Measurements from ENCODE around the gene PITX1. TPM values are rescaled to one million over a fixed set of nuclear protein-coding genes. Genes with fewer than 3 reads are reported as not detected.

The PITX1 gene
- total RNA-seq, 4 donors from 2014 or later = 0.97 to 1.2 TPM; not detected in 2

DNA sequence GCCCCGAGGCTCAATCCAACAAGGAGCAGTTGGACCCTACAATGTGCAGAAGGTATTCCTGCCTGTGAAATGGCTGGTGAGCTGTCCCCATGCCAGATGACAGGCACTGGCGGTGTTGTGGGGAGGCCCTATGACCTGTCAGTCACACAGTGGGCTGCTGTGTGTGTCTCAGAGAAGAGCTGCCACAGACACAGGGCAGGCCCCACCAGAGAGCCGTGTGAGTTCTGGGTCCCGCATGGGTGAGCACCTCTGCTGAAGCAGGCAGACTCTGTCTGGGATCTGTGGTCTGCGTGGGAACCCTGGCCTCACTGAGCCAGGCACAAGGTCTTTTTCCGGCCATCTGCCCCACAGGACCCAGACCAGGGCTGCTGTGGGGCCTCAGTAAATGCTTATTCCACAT is 37.3 kb upstream of the PITX1 start:
- H3K4me3 ChIP-seq = no peak overlapping the region
- no peaks in the 10 kb centered on the region for H3K9me3 ChIP-seq
- no peaks in the 10 kb centered on the region for H3K4me1 ChIP-seq
- H3K27me3 ChIP-seq = no peaks in the 10 kb centered on the region
- DNase-seq = peak in 1 of 2 donors; percentile 10
- intact Hi-C loops (cut with DNase I; ENCODE audit: low total_unique reads) = no loop called here
- H3K36me3 ChIP-seq = no peaks in the 10 kb centered on the region
- H3K27ac ChIP-seq = no peak overlapping the region
- TF ChIP-seq POLR2A (IDR thresholded peaks at IDR 0.05) = no peak
- TF ChIP-seq, protein P1, sequence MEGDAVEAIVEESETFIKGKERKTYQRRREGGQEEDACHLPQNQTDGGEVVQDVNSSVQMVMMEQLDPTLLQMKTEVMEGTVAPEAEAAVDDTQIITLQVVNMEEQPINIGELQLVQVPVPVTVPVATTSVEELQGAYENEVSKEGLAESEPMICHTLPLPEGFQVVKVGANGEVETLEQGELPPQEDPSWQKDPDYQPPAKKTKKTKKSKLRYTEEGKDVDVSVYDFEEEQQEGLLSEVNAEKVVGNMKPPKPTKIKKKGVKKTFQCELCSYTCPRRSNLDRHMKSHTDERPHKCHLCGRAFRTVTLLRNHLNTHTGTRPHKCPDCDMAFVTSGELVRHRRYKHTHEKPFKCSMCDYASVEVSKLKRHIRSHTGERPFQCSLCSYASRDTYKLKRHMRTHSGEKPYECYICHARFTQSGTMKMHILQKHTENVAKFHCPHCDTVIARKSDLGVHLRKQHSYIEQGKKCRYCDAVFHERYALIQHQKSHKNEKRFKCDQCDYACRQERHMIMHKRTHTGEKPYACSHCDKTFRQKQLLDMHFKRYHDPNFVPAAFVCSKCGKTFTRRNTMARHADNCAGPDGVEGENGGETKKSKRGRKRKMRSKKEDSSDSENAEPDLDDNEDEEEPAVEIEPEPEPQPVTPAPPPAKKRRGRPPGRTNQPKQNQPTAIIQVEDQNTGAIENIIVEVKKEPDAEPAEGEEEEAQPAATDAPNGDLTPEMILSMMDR (IDR thresholded peaks at IDR 0.05) = no peak

DNA sequence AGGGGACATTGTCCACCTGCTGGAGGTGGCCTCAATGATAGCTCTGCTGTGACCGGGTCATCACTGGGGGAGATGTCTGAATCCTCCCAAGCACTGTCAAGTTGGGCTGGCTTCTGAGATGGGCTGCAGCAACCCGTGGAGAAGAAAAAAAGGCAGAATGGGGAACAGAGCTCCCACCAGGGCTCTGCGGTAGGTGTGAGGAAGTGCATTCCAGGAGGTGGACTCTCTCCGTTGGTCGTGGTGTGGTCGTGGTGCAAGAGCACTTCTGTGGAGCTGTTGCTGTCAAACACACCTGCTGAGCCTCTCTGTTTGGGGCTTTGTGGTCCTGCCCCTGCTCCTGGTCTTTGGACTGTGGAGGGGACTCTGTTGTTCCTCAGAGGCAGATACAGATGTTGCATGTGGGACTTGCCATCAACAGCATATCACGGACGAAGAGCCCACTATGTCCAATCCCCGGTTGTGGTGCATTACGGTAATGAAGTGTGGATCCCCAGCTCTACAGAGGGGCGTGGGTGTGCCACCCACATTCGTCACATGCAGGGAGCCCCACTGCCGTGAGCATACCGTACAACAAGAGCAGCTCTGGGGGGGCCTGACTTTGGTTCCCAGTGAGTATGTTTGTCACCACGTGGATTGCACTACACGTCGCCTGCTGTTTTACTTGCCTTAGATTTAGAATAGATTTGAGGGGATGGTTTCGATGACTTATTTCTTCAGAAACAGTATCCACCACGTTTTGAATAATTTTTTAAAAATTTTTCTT is 36.0 kb upstream of the PITX1 start:
- intact Hi-C loops (cut with DNase I; ENCODE audit: low total_unique reads) = no loop called here
- peak in 1 of 2 donors; percentile 2 for DNase-seq
- TF ChIP-seq, protein P1 (IDR thresholded peaks at IDR 0.05) = no peak
- TF ChIP-seq POLR2A (IDR thresholded peaks at IDR 0.05) = no peak
- no peaks in the 10 kb centered on the region for H3K36me3 ChIP-seq
- no peak overlapping the region for H3K27ac ChIP-seq
- no peaks in the 10 kb centered on the region for H3K4me1 ChIP-seq
- H3K27me3 ChIP-seq = no peaks in the 10 kb centered on the region
- H3K9me3 ChIP-seq = no peaks in the 10 kb centered on the region
- H3K4me3 ChIP-seq = no peak overlapping the region

DNA sequence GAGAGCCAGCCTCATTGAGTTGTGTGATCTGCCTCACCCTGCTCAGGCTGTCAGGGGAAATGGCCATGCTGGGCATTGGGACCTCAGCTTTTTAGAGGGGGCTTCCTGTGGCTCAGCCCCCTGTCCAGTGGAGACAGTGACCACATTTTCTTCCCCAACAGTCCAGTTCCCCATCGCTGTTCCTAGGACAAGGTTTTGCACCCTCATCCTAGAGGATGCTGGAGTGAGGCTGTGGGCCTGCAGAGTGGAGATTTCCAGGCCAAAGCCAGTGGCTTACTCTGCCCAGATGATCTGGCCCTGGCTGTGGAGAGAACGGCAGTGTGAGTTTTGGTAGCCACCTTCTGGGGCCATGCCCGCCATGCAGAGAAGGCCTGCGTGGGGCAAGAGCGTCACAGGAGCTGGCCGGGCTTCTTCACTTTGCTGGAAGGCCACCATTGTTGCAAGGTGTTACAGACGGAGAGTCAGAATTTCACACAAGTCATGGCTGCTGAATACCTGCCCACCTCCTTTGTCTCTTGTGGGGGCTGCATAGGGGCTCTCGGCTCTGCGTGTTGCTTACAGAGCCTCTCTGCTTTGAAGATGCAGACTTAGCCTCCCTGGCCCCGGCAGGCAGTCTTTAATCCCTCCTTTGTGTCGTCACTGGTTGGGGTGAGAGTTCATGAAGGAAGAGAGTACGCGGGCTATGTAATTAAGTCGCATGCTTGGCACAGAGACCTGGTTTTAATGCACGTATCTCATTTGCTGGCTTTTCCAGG is 35.2 kb upstream of the PITX1 start:
- H3K27ac ChIP-seq = no peak overlapping the region
- H3K4me3 ChIP-seq = no peak overlapping the region
- no peaks in the 10 kb centered on the region for H3K4me1 ChIP-seq
- intact Hi-C loops (cut with DNase I; ENCODE audit: low total_unique reads) = no loop called here
- H3K9me3 ChIP-seq = no peaks in the 10 kb centered on the region
- DNase-seq = no peak
- no peaks in the 10 kb centered on the region for H3K27me3 ChIP-seq
- TF ChIP-seq, protein P1 (IDR thresholded peaks at IDR 0.05) = no peak
- no peak for TF ChIP-seq POLR2A (IDR thresholded peaks at IDR 0.05)
- H3K36me3 ChIP-seq = no peaks in the 10 kb centered on the region

DNA sequence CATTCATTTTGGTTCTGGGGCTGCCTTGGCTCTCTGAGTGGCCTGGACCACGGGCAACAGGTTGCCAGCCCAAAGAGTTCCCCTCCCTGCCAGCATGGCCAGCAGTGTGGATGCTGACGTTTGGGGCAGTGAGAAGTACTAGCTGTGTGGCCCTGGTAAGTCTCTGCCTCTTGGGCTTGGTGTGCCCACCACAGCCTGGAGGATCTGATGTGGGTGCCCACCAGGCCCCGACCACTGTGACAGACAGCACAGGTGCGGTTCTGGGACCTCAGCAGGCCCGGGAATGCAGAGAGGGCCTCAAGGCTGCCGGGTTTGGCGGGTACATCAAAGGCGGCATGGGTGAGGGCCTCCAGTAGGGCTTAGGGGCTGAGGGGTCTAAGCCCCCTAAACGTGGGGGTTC is 33.6 kb upstream of the PITX1 start:
- H3K27me3 ChIP-seq = no peaks in the 10 kb centered on the region
- no peak for DNase-seq
- H3K4me3 ChIP-seq = no peak overlapping the region
- no peaks in the 10 kb centered on the region for H3K4me1 ChIP-seq
- TF ChIP-seq, protein P1 (IDR thresholded peaks at IDR 0.05) = no peak
- TF ChIP-seq POLR2A (IDR thresholded peaks at IDR 0.05) = no peak
- no peaks in the 10 kb centered on the region for H3K36me3 ChIP-seq
- no peak overlapping the region for H3K27ac ChIP-seq
- intact Hi-C loops (cut with DNase I; ENCODE audit: low total_unique reads) = no loop called here
- H3K9me3 ChIP-seq = no peaks in the 10 kb centered on the region

DNA sequence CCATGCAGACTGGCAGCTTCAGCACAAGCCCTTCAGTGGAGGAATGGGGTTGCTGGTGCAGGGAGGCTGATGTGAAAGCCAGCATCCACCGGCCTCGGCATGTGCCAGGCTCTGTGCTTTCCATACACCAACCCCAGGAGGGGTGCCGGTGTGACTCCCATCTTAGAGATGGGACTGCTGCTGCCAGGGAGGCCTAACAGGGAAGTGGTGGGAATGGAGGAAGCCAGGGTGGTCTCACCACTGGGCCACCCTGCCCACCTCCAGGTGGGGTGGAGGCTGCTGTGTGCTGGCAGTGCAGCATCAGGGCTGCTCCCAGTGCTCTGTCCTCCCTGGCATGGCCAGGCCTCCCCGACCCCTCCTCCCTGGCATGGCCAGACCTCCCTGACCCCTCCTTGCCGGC is 32.8 kb upstream of the PITX1 start:
- no peak for DNase-seq
- intact Hi-C loops (cut with DNase I; ENCODE audit: low total_unique reads) = no loop called here
- no peak for TF ChIP-seq POLR2A (IDR thresholded peaks at IDR 0.05)
- no peaks in the 10 kb centered on the region for H3K27me3 ChIP-seq
- H3K36me3 ChIP-seq = no peaks in the 10 kb centered on the region
- no peak overlapping the region for H3K27ac ChIP-seq
- H3K4me3 ChIP-seq = no peak overlapping the region
- no peaks in the 10 kb centered on the region for H3K9me3 ChIP-seq
- H3K4me1 ChIP-seq = no peaks in the 10 kb centered on the region
